HG03159 (cell line): Measurements from ENCODE around the gene ADAMTS12.

Experiments used
- ATAC-seq: cut with Tn5 transposase; IDR thresholded peaks from one replicate; pipeline ENCODE4 v1.9.1; 2021; ENCODE audit warnings: mild to moderate bottlenecking, moderate library complexity; ENCODE audit not compliant: unreplicated experiment

The ADAMTS12 gene

DNA sequence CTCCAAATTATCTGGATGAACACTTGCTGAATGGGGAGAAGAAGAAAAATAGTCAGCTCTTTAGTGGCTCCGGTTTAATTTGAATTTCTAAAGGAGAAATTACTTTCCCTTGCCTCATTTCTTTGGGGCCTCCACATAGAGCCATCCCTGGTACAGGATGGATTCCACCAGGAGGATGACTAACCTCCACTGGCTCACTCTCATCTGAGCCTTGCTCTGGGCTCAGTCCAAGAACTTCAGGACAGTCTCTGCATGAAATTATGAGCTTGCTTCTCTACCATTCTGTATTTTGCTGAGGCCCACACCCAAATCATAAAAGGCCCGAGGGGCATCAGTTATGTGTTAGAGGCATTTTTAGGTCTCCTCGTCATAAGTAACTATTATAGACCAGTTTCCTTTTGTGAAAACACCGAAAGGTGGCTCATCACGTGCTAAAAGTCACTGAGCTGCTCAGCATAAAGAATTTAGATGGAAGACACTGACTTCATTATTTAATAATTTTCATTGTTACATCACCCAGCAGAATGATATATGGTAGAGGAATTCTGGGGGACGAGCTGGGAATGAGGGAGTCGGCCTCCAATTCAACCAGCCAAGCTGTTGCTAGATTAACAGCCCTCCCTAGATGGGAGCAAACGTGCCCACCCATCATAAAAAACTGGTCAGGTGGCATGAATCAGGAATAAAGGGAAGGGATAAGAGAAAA is 228.9 kb downstream of the ADAMTS12 start:
- ATAC-seq, result no peak

DNA sequence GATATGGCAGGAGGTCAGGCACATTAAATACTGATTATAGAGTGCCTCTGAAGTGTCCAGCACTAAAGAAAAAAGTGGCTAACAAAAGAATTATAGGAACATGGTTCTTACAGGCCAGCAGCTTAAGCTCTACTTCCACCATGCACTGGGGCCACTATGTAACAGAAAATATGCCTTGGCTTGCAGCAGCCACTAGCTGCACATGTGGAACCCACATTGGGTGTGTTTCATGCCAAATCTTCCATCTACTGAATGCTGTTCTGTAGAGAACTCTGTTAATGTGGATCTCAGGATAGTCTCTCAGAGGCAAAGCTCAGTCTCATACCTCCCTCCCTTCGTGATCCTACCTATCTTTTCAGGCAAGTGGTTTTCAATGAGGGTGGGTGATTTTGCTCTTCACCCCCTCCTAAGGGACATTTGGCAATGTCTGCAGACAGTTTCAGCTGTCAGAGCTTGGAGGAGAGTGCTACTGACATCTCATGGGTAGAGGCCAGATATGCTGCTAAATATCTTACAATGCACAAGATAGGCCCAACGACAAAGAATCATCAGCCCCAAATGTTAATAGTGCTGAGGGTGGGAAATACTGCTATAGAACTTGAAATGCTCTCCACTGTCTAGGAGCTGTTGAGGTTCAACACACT is 232.1 kb downstream of the ADAMTS12 start:
- no peak for ATAC-seq

DNA sequence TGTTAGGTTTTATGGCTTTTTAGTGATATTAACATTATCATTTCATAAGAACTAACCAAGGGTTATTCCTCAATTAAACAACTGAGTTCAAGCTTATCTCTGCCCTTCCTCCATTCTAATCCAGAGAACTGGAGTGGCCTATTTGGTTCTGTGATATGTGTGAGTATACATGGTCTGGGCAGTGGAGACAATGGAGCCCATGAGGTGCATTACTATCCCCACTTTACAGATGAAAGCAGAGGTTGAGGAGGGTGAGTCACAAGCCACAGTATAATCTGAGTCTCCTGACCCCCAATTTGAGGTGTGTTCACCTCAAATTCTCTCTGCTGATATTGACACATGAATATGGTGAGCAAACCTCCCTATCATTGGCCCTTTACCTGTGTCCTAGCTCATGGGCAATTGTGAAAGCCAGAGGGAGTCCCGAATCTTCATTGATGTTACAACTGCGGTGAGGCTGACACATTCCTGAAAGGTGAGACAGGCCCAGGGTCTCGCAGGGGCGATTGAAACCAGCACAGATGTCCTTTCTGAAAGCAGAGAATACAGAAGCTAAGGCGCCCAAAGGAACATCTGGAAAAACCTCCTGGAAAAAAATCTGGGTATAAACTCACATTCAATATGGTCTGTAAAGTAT is 233.9 kb downstream of the ADAMTS12 start:
- ATAC-seq, result no peak

DNA sequence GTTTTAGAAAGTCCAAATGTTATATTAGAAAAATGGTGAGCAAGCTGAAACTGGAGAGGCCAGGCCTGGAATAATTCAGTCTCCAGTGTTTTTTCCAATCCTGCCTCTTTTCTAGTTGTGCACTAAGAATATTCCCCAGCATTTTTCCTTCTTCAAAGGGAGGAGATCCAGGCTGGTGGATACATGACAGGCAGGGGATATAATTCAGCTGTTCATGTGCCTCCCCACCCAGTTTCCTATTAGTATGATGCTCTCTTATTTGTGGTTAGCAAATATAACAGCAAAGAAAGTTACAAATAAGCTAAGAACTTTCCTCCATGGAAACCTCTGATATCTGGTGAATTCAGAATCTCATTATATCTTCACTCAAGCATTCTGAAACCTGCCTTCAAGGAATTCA is 234.6 kb downstream of the ADAMTS12 start:
- no peak for ATAC-seq

DNA sequence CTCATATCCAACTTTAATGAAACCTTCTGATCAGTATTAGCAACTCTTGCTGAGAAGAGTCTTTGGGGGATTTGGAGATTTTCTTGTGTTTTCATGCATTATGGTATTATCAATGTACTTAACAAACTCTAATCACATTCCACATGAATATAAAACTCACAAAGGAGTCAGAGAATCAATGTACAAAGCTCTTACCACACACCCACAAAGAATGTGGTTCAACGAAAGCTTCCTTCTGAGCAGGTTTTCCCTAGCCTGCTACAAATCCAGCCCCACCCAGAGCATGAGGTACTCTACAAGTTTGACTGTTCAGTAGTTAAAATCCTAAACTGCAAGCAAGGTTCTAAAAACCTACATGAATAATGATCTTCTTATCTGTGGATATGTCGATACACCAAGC is 240.9 kb downstream of the ADAMTS12 start:
- no peak for ATAC-seq

DNA sequence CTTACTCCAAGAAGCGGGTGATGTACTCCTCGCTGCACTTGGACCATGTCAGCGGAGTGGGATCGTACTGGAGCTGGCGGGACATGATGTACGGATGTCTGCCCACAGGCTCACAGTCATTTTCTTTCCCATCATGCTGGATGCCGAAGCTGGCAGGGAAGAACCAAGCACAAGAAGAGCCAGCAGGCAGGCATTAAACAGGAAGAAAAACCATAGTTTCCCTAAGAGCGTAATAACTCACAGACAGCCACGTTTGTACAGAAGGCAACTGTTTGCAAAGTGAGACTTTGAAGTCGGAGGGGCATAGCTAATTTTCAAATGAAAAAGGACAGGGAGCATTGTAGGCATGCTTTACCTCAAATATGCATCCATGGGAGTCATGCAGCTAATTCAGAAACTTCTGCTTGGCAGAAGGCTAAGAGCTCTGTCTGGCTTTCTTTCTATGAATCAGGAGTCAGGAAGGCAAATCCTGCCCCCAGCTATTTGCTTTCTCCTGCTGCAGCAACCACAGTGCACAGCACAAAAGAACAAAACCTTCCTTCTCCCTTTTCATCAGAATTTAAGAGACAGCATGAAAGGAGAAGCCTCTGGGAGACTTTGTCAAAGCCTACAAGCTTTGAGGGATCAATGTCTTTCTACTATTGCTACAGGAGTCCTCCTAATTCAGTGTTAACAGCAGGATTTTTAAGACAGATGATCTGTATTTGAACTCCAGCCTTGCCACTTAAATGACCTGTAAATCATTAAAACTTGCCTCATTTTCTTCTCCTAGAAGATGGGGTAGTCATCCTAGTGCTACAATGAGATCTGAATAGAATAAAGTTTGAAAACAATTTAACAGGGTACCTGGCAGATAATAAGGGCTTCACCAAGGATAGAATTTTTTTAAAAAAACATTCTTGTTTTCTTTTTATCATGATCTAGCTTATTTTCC is 242.0 kb downstream of the ADAMTS12 start:
- no peak for ATAC-seq

DNA sequence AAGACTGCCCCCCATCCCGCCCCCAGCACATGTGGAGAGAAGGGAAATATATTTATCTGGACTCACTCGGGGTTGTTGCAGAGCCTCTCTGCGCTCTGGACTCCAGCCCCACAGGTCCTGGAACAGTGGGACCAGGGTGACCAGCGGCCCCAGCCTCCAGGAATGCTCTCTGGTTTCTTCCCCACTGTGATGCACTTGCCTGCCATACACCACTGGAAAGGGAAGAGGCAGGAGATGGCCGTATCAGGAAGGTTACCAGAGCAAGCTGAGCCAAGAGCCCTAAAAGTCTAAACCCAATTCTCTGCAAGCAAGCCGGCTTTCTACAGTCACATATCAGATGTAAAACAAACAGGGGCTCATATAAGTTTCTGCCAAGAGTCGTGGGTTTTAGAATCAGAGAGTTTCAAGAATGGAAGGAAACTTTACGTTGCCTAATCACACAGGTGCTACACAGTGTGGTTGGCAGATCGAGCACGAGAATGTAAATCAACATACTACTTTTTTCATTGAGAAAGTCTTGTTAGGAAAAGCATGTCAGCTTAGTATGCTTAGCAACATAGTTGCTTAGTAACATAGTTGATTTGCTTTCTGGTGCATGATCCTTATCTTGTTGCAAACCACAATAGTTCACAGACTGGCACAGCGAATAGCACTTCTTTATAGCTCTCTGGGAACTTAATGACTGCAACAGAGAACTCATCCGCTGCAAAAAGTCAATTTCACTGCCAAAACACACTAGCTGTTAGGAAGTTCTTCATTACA is 249.9 kb downstream of the ADAMTS12 start:
- peak; percentile 68 for ATAC-seq

DNA sequence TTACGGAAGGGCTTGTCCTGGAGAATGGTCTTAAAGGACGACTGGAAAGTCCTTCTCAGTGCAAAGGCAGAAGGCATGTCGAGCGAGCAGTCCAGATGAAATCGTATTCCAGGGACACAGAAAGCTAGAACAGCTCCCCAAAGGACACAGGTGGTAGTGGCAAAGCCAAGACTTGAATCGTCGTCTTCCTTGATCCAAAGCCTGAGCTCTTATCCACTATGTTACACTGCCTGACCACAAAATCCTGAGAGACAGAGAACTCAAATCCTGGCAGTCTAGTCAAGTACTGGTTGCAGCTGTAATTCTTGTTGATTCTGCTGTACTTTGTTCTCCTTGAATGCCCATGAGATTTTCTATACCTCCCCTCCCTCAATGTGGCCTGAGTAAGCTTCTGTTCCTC is 252.3 kb downstream of the ADAMTS12 start:
- ATAC-seq, result no peak

DNA sequence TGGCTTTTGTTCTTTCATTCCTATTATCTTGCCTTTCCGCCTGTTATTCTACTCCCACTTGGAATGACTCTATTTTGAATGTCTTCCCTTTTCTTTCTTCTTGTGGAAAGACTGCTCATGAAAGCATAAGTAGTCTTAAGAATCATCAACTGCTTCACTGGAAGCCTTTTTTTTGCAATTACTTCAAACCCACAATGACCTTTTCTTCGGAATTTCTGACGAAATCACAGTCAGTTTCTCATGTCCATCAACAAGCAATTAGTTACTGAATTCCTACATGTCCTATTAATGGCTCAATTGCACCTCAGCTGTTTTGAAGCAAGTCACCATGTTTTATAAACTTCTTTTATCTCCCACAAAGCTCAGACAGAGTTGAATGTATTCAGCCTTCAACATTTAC is 254.8 kb downstream of the ADAMTS12 start:
- no peak for ATAC-seq

DNA sequence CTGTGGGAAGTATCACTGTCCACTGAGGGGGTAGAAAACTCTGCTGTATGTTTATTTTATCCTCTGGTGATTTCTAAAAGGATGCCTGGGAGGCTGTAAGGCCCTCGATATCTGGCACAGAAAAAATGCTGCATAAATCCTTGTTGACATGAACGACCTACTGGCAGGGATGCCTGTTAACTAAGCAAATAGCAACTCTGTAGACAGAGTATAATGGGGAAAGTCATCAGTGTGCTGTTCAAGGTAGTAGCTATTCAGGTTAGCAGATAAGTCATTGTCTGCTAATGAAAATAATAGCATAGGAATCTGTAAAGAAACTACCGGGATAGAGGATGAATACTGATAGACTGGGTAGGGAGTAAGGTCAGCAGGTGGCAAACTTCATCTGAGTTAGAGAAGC is 256.2 kb downstream of the ADAMTS12 start:
- ATAC-seq, result no peak

DNA sequence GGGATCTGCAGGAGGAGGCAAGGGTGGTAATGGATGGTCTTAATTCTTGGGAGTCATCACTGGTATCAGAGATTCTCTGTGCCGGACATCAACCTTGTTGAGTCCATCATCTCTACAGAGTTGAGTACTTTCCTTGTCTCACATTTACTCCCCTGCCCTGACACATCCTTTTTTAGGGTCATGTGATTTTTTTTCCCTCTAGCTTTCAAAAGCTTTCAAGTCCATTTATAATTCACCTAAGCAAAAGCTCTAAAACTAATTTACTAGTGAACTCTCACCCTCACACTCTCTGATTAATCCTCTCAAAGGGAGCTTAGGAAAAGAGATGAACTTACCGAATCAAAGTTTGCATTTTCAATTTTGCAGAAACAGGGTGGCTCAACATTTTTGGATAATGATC is 258.1 kb downstream of the ADAMTS12 start:
- ATAC-seq, result no peak

DNA sequence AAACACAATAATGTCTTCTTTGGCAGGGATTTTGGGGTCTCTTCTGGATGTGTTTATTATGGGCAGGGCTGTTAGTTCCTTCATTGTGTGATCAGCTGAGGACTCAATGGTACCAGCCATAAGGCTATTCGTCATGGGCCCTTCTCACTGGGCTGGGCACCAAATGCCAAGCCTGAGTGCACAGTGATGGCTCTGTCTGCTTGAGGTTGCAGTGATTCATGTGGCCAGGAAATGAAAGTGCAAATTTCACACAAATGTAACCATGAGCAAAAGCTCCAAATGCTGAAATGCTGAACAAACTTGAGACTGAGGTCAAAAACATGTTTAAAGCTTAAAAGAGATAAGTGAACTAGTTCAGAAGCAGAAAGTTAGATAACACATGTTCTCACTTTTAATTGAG is 260.0 kb downstream of the ADAMTS12 start:
- peak; percentile 91 for ATAC-seq

DNA sequence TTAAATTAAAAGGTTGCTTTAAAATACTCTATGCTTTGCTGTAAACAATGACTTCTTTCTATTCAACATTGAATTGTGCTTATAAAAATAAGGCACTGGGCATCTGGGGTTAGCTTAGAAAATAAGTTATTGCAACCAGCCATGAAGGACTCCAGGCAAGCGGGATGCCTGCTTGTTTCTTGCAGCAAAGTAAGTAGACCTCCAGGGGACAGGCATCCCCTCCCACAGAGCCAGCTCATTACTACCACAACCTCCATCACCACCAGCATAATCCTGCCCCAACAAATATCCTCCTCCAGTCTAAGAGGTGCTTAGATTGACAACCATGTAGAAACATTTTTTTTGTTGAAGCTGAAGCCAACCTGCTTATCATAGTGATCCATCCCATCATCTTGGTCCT is 260.7 kb downstream of the ADAMTS12 start:
- ATAC-seq, result no peak

DNA sequence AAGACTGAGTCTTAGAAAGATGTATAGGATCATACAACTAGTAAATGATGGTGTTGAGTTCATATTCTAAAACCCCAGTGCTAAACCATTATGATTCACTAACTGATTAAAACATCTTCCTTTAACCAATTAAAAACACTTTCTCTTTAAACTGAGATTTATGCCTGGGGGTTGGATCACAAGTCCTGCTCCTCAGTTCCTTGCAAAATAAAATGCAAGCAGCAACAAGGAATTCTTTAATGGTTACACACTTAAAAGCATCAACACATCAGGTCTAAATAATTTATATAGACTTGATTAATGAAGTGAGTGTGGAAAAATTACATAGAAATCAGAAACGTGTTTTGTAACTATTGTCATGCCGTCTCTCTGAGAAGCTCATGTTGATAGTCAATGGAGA is 261.8 kb downstream of the ADAMTS12 start:
- no peak for ATAC-seq

DNA sequence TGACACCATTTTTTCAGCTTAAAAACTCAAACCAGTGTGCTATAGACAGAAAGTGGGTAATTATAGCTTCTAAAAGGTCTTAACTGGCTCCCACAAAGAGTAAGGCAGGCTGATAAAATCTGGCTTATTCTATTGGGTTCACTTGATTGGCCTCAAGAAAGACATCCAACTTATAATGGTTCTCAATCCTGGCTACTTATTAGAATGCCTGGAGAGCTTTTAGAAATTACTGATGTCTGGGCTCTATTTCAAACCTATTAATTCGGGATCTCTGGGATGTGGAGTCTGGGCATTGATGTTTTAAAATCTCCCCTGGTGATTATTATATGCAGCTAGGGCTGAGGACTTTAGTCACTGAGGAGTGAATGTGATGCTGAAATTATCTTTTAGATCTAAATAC is 263.0 kb downstream of the ADAMTS12 start:
- no peak for ATAC-seq

DNA sequence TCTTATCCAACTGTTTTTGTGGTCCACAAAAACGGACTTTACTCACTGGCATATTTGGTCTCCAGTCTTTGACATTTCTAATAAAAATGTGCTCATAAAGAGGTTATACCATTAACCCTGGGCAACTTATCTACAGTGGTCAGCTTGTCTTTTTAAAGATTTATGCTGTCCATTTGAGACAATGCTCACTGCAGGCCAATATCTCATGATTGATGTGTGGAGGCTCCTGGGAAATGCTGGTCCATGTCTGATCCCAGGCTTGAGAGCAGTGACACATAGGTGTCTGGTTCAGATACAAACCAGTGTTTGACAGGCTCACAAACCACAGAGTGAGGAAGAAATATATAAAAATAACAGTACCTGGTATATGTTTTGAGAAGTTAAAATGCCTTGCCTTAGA is 270.3 kb downstream of the ADAMTS12 start:
- ATAC-seq, result no peak

DNA sequence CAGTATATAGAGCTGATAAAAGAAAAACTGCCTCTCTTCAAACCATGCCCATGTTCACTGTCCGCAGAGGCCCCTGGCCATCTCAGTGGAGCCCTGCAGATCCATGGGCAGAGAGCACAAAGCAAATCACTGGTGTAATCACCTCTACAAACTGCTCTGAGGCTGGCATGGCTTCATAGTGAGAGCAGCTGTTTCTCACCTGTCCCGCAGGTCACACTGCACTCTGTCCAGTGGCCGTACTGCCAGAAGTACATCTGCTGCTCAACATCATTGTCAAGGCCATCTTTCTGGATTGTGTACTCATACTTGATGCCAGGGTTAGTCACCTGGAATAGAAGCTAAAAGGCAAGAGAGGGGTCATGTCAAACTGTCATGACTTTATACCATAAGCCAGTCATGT is 277.8 kb downstream of the ADAMTS12 start:
- no peak for ATAC-seq

DNA sequence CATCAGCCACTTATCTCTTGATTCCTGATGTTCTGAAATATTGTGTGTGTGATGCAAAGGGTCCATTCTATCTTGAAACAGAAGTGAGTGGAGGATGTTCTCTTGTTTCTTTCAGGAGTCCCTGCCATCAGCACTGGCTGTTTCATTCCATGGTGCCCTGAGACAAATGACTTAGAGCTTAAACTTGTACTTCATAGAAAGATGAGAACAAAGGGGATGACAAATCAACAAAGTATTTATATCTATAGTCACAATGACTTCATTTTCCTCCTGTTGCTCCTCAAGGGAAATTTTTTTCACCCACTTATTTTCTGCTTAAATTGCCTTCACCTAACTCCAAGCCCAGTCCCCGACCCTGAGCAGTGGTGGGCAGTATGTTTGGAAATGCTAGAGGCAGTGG is 279.4 kb downstream of the ADAMTS12 start:
- ATAC-seq, result no peak

DNA sequence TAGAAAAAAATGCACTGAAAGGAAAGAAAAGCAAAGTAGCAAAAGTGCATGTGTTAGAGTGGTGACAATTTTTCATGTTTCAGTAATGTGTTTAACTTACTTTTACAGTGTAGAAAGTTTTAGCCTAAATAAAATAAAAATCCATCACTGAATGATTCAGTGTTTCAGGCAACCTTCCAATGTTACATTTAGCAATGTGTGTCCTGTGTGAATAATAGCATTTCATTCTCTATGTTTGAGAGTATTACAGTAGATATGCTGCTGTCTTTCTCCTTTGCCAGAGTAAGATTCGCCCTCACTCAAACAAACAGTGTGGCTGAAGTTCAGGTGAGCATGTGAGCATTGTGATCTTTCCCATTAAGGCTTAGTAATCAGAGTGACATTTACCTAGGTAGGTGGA is 279.9 kb downstream of the ADAMTS12 start:
- ATAC-seq, result no peak

DNA sequence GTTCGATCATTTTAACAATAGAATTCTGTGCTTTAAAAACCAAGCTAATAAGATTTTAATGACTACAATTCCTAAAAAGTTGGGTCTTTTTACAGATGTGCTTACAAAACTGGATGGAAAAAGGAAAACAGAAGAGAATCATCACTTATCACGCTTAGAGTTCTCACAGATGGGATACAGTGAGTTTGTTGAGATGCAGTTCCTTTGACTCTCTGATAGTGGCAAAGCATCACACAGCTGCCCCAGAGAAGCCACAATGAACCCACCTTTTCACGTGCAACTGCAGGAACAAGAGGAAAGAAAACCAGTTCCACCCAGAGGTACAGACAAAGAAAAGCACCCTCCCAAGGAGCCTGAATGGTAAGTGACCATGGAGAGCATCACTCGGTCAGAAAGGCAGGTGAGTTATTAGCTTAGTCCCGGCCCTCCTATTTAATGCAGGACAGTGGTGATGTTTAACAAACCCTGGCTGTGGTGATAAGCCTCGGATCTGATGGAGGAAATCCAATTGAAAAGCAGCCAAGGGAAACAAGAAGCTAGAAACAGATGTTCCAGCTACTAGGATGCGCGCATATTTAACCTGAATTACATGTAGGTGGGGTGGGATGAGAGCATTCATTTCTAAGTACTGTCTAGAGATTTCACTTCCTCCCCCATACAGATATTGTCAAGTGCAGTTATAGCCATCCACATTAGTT is 283.3 kb downstream of the ADAMTS12 start:
- ATAC-seq, result no peak
